ENCODE data around the gene OR8D2.

The OR8D2 gene

GRCh38 chr11:124320097-124320496 lies at the start of gene OR8D2:
Gene OR8D2, minus strand, starts transcription at chr11:124320197. Its CDS starts 0 bp downstream, at chr11:124320197.
- DNase-seq = no peak

GRCh38 chr11:124359566-124359965 lies 39.6 kb upstream of the OR8D2 start:
- DNase-seq = no peak

- no peak for DNase-seq
Measured at GRCh38 chr11:124346311-124346955, 26.4 kb upstream of the OR8D2 start.

GRCh38 chr11:124344346-124344745 lies 24.3 kb upstream of the OR8D2 start:
- DNase-seq = no peak

GRCh38 chr11:124340142-124340447 lies 20.1 kb upstream of the OR8D2 start:
- DNase-seq = no peak

- no peak for DNase-seq
Measured at GRCh38 chr11:124339396-124340141, 19.6 kb upstream of the OR8D2 start.

- no peak for DNase-seq
Measured at GRCh38 chr11:124331873-124332272, 11.9 kb upstream of the OR8D2 start.

- no peak for DNase-seq
Measured at GRCh38 chr11:124329787-124330478, 9.9 kb upstream of the OR8D2 start.

- no peak for DNase-seq
Measured at GRCh38 chr11:124327775-124328174, 7.8 kb upstream of the OR8D2 start.

- no peak for DNase-seq
Measured at GRCh38 chr11:124322356-124322755, 2.4 kb upstream of the OR8D2 start.

- no peak for DNase-seq
Measured at GRCh38 chr11:124315052-124315451, 4.9 kb downstream of the OR8D2 start.

- DNase-seq = no peak
Measured at GRCh38 chr11:124313849-124314248, 6.1 kb downstream of the OR8D2 start, which contains the start of gene OR8D1. Gene OR8D1, minus strand, starts transcription at chr11:124313949. Its CDS starts 3,183 bp downstream, at chr11:124310766.

GRCh38 chr11:124313131-124313530 lies 6.9 kb downstream of the OR8D2 start:
- DNase-seq = no peak

GRCh38 chr11:124311670-124312069 lies 8.3 kb downstream of the OR8D2 start:
- no peak for DNase-seq

- DNase-seq = no peak
Measured at GRCh38 chr11:124311269-124311668, 8.7 kb downstream of the OR8D2 start.

- no peak for DNase-seq
Measured at GRCh38 chr11:124310721-124311120, 9.3 kb downstream of the OR8D2 start.

GRCh38 chr11:124307093-124307492 lies 12.9 kb downstream of the OR8D2 start:
- DNase-seq = no peak

GRCh38 chr11:124302347-124303125 lies 17.5 kb downstream of the OR8D2 start:
- no peak for DNase-seq

GRCh38 chr11:124301548-124301947 lies 18.4 kb downstream of the OR8D2 start:
- no peak for DNase-seq

GRCh38 chr11:124297921-124298320 lies 22.1 kb downstream of the OR8D2 start:
- DNase-seq = no peak

GRCh38 chr11:124296016-124296415 lies 24.0 kb downstream of the OR8D2 start:
- DNase-seq = no peak

- no peak for DNase-seq
Measured at GRCh38 chr11:124294687-124295086, 25.3 kb downstream of the OR8D2 start.
